GM19438 (cell line): ENCODE measurements around the gene SLC6A9.

Experiments
- ATAC-seq: cut with Tn5 transposase; IDR thresholded peaks from one replicate; pipeline ENCODE4 v1.9.1; 2021; ENCODE audit warnings: low read depth; ENCODE audit not compliant: unreplicated experiment

Gene SLC6A9

DNA sequence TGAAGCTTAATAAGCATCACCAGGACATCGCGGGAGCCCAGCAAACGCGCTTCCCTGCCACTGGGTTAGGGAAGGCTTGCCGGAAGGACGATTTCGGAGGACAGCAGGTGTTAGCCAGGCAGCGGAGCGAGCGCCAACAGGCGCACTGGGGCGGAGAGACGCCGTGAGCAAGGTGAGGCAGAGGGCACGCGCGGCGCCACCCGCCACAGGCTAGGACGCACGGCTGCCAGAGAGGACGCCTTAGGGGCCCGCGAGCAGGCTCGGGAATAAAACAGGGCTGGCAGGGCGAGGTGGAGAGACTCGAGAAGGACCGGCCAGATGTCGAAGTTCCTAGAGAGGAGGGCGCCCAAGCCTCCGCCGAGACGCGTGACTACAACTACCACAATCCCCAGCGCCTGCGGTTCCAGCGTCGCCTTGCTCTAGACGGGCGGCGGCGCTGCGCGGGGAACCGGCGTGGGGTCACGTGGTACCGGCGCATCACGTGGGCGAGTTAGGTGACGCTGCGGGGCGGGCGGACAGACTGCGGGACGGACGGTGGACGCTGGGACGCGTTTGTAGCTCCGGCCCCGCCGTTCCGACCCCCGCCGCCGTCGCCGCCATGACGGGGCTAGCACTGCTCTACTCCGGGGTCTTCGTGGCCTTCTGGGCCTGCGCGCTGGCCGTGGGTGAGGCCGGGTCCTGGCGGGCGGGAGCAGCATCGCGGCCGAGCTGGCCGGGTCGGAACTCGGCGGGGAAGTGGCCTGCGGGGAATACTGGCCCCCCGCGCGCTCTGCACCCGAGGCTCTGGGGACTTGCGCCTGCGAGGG lies 56.6 kb downstream of the SLC6A9 start, which contains the start of gene ATP6V0B:
ATP6V0B (plus strand) TSS at position 518 of the 806 bp plus-strand sequence; CDS start at position 599, 81 bp downstream.
- peak; percentile 60 for ATAC-seq

DNA sequence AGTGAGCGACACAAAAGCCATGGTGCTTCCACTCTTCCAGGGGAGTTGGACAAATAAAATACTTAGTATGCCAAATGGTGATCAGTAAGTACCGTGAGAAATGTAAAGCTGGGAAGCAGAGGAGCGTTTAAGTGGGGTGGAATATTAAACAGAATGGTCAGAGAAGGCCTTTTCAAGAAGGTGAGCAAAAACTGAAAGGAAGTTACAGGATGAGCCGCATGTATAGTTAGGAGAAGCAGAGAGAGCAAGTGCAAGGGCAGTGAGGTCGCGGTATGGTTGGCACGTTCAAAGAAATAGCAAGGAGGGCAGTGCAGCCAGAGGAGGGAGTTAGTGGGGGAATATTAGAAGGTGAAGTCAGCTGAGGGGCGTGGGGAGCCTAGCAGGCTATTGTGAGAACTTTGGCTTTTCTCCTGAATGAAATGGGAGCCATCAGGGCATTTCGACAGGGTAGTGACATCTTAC lies 57.2 kb downstream of the SLC6A9 start:
- ATAC-seq, result no peak

DNA sequence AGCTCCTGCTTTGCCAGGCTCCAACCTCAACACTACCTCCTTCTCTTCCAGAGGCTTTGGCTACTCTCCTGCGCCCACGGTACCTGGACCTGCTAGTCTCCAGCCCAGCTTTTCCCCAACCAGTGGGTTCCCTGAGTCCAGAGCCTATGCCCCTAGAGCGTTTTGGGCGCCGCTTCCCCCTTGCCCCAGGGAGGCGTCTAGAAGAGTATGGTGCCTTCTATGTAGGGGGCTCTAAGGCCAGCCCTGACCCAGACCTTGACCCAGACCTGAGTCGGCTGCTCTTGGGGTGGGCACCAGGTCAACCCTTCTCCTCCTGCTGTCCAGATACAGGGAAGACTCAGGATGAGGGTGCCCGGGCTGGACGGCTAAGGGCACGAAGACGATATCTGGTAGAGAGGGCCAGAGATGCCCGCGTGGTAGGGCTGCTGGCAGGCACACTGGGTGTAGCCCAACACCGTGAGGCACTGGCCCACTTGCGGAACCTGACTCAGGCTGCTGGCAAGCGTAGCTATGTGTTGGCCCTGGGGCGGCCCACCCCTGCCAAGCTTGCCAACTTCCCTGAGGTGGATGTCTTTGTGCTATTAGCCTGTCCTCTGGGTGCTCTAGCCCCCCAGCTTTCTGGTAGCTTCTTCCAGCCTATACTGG lies 59.8 kb downstream of the SLC6A9 start:
- no peak for ATAC-seq

DNA sequence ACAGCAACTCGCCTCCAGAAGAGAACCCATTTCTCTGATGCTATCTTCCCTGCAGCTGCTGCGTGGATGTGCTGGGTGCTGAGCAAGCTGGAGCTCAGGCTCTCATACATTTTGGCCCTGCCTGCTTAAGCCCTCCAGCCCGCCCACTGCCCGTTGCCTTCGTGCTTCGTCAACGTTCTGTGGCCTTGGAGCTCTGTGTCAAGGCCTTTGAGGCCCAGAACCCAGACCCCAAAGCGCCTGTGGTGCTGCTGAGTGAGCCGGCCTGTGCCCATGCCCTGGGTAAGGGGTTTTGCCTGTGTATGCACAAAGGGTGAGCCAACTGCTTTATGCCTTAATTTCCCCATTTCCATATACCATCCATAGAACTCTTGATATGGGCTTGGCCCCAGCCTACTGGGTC lies 60.4 kb downstream of the SLC6A9 start:
- ATAC-seq, result no peak

DNA sequence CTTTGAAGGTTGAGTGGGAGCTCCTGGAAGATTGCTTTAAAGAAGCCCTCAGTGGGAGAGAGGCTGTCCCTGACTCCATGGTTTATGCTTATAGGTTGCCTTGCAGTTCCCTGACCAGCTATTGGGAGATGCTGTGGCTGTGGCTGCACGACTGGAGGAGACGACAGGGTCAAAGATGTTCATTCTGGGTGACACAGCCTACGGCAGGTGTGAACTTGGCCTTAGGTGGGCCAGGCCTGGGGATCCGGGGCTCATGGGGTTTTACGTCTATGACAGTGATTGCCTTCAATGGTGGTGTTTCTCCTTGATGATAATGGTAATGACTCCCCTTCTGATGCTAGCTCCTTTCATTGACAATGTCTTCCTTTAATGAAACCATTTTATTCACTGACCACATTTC lies 60.8 kb downstream of the SLC6A9 start:
- no peak for ATAC-seq

DNA sequence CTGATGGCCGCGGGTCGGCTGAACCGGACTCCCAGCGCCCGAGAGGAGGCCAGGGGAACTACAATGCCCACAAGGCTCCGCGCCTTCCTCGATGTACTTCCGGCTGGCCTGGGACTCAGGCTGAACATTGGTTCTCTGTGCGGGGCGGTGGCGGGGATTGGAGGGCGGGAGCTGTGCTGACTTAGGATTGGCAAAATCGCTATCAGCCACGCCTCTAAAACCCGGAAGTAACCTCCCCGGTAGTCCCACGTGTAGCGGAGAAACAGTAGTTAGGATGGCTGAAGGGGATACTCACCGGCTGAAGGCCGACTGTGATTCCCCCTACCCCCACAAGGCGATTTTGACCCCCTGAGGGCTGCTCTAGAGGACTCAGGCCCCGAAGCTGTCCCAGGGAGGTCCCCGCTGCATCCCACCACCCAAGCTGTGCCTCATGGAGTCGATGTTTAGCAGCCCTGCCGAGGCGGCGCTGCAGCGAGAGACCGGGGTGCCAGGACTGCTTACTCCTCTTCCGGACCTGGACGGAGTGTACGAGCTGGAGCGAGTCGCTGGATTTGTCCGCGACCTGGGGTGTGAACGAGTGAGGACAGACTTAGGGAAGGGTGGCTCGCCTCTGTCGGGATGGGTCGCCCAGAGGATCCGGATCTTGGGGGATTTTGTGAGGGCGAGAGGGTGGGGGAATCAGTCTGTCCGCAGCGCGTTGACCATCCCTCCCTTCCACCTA lies 61.4 kb downstream of the SLC6A9 start, which contains the start of gene DPH2:
DPH2 (plus strand) TSS at position 265 of the 721 bp plus-strand sequence; CDS start at position 431, 166 bp downstream.
- peak; percentile 77 for ATAC-seq

DNA sequence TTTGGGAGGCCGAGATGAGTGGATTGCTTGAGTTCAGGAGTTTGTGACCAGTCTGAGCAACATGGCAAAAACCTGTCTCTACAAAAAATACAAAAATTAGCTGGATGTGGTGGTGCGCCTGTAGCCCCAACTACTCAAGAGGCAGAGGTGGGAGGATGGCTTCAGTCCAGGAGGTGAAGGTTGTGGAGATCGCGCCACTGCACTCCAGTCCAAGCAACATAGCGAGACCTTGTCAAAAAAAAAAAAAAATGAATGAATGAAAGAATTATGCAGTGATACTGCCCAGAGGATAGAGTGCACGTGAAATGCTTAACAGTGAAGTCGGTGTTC lies 61.9 kb downstream of the SLC6A9 start:
- no peak for ATAC-seq

DNA sequence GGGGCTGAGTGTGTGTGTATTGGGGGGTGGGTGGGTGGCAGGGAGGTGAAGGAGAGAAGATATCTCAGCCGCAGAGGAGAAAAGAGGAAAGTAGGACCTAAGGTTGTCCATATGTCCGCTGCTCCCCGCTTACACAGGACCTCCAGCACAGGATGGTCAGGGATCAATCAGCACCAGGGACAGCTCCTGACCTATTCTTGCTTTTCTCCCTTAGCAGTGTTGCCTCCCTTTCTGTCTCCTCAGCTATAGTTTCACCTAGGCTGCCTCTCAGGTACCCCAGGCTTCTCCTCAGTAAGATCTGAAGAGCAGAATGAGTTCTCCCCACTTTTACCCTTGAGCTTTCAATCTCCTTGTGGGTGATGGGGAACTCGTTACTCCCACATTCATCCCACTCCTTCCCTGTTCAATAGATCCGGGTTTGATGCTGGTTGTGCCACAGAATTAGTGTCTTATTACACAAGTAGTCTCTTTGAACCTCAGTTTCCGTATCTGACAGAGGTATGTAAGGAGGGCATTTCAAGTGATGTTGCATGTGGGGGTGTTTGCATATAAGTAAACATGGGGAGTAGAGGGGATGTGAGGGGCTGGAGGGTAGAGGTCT lies 62.8 kb downstream of the SLC6A9 start:
- ATAC-seq, result no peak

DNA sequence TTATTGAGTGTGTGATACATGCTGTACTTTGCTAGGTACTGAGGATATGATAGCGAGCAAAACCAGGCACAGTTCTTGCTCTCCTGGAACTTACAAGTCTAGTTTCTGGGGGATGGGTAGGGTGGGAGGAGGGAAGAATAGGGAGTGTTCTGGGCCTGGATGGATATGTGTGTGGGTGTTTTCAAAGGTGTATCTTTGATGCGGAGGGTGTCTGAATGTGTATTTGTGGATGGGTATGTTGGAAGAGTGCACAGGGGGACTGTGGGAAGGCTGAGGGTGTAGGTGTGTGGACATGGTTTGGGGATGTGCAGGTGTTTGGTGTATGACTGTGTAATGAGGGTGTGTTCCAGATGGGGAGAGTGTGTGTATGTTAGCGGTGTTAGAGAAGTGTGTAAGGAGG lies 65.9 kb downstream of the SLC6A9 start:
- no peak for ATAC-seq

DNA sequence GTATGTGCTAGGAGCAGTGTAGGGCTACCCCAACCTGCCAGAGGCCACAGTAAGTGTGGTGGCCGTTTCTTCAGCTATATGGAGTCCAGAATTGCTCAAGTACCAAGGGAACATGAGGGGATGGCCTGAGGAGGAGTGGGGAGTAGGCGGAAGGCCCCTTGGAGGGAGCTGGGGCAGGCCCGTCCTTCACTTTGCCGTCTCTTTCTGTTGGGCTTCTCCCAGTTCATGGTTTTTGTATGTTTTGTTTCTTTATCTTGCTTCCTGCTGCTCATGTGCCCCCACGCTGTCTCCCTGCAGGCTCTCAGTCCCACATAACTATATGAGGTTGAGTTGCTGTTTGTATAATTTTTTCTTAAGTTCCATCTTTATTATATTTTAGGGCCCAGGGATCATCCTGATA lies 67.4 kb downstream of the SLC6A9 start:
- ATAC-seq, result no peak

DNA sequence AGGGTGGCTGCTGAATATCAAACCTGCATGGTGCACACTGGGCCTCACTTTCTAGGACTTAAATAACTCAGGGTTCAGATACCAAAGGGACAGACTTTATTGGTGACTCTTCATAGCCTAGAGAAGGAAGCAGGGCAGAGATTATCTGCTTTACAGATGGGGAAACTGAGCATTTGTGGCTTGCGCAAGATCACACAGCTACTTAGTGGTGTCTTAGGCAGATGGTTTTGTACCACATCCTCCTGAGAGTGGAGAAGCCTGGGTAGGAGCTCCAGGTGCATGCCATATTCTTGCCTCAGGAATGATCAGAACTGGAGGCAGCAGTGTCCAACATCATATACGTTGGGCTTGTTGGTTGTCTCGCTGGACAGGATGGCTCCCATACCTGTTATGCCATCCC lies 68.3 kb downstream of the SLC6A9 start:
- ATAC-seq, result no peak

DNA sequence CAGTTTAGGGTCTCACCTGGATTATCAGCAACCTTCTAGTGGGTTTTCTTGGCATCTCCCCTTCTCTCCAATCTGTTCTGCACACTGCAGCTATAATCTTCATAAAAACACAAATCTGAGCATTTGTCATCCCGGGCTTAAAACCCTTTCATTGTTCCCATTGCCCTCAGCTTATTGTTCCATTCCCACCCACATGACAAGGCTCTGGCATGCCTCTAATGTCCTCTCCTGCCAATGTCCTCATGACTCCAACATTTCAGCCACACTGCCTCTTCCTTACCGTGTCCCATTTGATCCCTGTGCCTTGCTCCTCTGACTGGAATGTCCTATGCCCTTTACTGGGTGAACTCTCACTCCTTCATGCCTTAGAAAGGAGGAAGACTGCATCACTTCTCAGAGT lies 68.9 kb downstream of the SLC6A9 start:
- ATAC-seq, result no peak

DNA sequence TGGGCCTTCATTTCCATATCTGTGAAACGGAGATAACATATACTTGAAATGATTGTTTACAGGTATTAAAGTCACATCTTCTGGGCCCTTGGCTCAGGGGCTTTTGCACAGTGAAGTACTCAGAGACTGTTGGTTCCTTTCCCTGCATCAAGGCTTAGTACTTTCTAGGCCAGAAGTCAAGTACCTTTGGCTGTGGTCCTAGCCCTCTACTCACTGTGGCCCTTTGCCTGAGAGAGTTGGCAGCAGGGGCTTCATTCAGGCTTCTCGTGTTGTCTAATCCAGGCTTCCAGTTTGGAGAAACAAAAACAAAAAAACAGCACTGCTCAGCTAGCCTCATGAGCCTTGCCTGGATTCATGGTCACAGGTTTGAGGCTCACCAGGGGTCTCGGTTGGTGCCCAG lies 69.6 kb downstream of the SLC6A9 start:
- ATAC-seq, result no peak

DNA sequence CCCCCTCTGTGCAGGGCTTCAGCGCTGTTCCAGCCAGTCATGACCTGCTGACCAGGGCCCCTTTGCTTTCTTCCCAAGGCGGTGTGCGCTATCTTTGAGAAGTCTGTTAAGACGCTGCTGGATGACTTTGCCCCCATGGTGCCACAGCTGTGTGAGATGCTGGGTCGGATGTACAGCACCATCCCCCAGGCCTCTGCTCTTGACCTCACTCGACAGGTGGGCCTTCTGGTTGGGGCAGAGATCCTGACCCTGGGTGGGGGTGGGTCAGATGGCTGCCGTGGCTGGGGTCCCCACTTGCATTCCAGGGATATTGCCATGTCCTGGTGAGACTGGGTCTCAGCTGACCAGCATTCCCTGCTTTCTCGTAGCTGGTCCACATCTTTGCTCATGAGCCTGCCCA lies 70.5 kb downstream of the SLC6A9 start:
- ATAC-seq, result no peak

DNA sequence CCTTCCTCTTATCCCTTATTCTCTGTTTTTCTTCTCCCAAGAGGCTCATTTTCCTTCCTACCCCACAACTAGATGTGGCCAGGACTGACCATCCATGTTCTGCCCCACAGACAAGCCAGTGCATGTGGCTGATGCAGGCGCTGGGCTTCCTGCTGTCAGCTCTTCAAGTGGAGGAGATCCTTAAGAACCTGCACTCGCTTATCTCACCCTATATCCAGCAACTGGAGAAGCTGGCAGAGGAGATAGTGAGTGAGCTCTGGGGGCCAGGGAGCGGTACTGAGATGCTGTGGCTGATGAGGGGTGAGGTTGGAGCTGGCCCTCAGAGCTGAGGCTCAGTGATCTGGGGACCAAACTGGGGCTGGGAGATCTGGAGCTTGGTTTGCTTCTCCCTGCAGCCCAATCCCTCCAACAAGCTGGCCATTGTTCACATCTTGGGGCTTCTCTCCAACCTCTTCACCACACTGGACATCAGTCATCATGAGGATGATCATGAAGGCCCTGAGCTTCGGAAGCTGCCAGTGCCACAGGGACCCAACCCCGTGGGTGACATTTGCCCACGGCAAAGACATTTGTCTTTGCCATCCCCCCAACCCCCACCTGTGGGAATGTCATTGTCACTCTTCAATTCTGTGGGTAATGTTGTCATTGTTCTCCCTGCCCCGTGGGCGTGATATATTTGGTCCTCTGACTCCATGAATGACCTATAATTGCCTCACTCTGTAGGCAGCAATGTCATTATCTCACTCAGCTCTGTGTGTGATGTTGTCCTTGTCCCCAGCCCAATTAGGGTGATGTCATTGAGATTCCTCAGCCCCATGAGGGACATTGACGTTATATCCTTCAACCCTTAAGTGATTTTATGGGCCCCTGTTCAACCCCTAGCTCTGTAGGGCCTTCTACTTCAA lies 72.7 kb downstream of the SLC6A9 start:
- ATAC-seq, result no peak

DNA sequence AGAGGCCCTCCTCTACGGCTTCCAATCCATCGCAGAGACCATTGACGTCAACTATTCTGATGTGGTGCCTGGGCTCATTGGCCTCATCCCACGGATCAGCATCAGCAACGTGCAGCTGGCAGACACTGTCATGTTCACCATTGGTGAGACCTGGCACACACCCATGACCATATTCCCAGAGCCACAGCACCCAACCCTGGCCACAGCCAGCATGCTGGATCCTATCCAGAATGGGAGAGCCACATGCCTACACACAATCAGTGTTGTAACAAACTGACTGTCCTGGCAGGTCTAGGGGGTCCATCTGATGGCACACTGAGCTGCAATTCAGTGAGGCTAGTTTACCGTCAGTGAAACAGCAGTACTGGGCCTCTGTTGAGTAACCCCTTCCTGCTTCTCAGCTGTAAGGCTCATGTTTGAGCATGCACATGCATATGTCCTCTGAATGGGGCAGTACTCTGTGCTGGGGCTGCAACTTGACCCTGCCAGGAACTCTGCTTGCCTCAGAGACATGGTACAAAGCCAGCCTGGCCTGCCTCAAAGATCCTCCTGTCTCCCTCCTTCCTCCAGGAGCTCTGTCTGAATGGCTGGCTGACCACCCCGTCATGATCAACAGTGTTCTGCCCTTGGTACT lies 73.7 kb downstream of the SLC6A9 start:
- no peak for ATAC-seq

DNA sequence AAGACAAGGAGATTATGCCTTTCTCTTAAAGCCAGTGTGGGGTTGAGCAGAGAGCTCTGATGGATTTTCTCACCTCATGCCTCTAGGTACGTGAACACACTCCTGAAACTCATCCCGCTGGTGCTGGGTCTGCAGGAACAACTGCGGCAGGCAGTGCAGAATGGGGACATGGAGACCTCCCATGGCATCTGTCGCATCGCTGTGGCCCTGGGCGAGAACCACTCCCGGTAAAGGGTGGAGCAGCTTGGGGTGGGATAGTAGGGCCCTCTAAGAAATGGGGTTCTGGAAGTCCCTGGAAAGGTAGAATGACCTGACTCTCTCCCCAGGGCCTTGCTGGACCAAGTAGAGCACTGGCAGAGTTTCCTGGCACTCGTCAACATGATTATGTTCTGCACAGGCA lies 75.0 kb downstream of the SLC6A9 start:
- no peak for ATAC-seq

DNA sequence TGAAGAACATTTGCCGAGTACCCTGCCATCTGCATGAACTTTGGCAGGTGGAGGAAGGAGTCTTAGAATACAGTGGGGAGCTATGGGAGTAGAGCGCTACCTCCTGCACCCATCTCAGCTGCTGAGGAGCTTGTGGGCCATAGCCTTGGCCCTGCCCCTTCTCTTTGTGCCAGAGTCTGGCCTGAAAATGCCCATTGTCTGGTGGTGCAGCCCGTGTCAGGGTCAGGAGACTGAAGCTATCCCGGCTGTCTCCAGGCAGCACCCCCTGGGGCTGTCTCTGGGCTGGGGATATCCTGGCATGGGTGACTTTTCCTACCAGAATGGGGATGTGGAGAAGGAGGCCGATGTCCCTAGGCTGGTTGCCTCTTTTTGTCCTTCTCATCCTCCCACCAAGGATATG lies 77.2 kb downstream of the SLC6A9 start:
- ATAC-seq, result no peak

DNA sequence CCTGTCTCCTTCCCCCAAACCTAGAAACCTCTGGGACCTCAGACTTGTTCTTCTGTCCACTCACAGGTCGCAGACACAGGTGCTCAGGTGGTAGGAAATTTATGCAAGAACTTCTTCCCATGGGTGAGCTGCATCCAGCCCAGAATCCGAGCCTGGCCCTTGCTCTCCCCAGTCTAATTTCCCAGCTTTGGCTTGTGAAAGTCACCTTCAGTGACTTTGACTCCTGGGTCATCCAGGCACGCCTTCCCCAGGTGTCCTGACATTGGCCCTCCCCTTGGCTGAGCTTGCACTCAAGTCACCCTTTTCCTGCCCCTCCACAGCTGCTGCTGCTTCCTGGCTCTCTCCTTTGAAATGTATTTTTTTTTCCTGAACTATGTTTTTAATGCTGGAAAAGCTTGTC lies 77.9 kb downstream of the SLC6A9 start:
- no peak for ATAC-seq
